Measurements from ENCODE around the gene ADRA2A.

- TF ChIP-seq POLR2AphosphoS5 (IDR thresholded peaks at IDR 0.05; ENCODE audit: low read depth, low read length) (no peak), PAX5 (IDR thresholded peaks at IDR 0.05; ENCODE audit: insufficient read depth, low read length, severe bottlenecking) (no peak), POLR2A (IDR thresholded peaks at IDR 0.05; ENCODE audit: low read depth, low read length) (no peak), POU2F2 (IDR thresholded peaks at IDR 0.05; ENCODE audit: low read depth, low read length) (no peak), SPI1 (IDR thresholded peaks at IDR 0.05; ENCODE audit: low read depth, low read length) (no peak), TAF1 (IDR thresholded peaks at IDR 0.05; ENCODE audit: low read depth, low read length) (no peak)
Observed at GRCh38 chr10:111103196-111103840, 26.5 kb downstream of the ADRA2A start.
